Upper lobe of left lung (tissue), 6 donors: ENCODE measurements around the gene NEB. TPM values are rescaled to one million over a fixed set of nuclear protein-coding genes. Genes with fewer than 3 reads are reported as not detected.

Source experiments
- ATAC-seq, 2 donors: fragments of 200-7000 bp; cut with Tn5 transposase; one replicate each; pipeline ENCODE4 v1.9.1; 2022; ENCODE audit warnings: mild to moderate bottlenecking in 2 of 2, moderate library complexity in 2 of 2; ENCODE audit not compliant: low FRiP score in 2 of 2
- DNase-seq, 2 donors: peaks; one replicate each; pipeline ENCODE4 v3.0.0-alpha.2; 2019 to 2020
- H3K27ac ChIP-seq, 4 donors: fragments of 200-600 bp; sonication (generic); one replicate each; pipeline ENCODE4 v1.5.1; 2016 to 2019
- H3K27me3 ChIP-seq, 4 donors: fragments of 200-600 bp; sonication (generic); one replicate each; pipeline ENCODE4 v1.5.1; 2017 to 2019
- H3K36me3 ChIP-seq, 4 donors: fragments of 200-600 bp; sonication (generic); one replicate each; pipeline ENCODE4 v1.5.1; 2016 to 2019
- H3K4me1 ChIP-seq, 4 donors: fragments of 200-600 bp; sonication (generic); one replicate each; pipeline ENCODE4 v1.5.1; 2018 to 2019
- H3K4me3 ChIP-seq, 4 donors: fragments of 200-600 bp; sonication (generic); one replicate each; pipeline ENCODE4 v1.5.1; 2017 to 2019; ENCODE audit warnings: mild to moderate bottlenecking in 2 of 4, moderate library complexity in 1 of 4
- H3K9me3 ChIP-seq, 4 donors: fragments of 200-600 bp; sonication (generic); one replicate each; pipeline ENCODE4 v1.5.1; 2018 to 2019
- CTCF ChIP-seq, 6 experiments: fragments of 450-650 bp in 4 of 6; fragments of 200-600 bp in 2 of 6; sonication (generic) in 2 of 6; IDR thresholded peaks; one replicate each; pipeline ENCODE4 v1.5.1; 2016 to 2019; ENCODE audit warnings: antibody characterized with exemption in 6 of 6
- EP300 ChIP-seq, 4 donors: sonication (generic); formaldehyde crosslinking; IDR thresholded peaks; one replicate each; pipeline ENCODE4 v1.5.1; 2017; ENCODE audit warnings: antibody characterized with exemption in 4 of 4, control low read depth in 2 of 4
- POLR2A ChIP-seq, 4 donors: fragments of 450-650 bp; IDR thresholded peaks; one replicate each; pipeline ENCODE4 v1.5.1; 2016 to 2017; ENCODE audit warnings: antibody characterized with exemption in 4 of 4, mild to moderate bottlenecking in 2 of 4
- POLR2AphosphoS5 ChIP-seq, 2 donors: sonication (generic); formaldehyde crosslinking; IDR thresholded peaks; one replicate each; pipeline ENCODE4 v1.5.1; 2017; ENCODE audit warnings: antibody characterized with exemption in 2 of 2
- WGBS, 2 donors: methylation state at CpG; one replicate each; pipeline ENCODE4 v1.1.5; 2017 to 2018; 5-methylcytosine and 5-hydroxymethylcytosine counted together
- total RNA-seq, 6 donors: library from RNA; depleted of rRNA in 4 of 6; stranded (reverse); fragments of >200 nt in 4 of 6; gene quantifications; one replicate each; pipeline versions ENCODE4 v1.1.0 to v1.2.1, GENCODE V29; 2016 to 2021
- donor health status: DM: no; HTN: no; CAD: no; lungs with moderate emphysema.
- donor health status: DM: no; HTN: yes; CAD: no; lungs with severe emphysema.

NEB gene
- total RNA-seq, 6 donors from 2014 or later: 0.31 to 6.3 (median 2.0) TPM

GRCh38 chr2:151771599-151772358 is 37.5 kb upstream of the NEB start:
- peak in 1 of 2 donors; percentile 30 for DNase-seq

GRCh38 chr2:151770995-151771394 is 36.7 kb upstream of the NEB start:
- Histone ChIP-seq H3K36me3 (peaks cover 0 to 2% (median under 1%) of the 10 kb centered on the region in 4 donors), H3K4me1 (peaks cover 2 to 16% (median 7%) of the 10 kb centered on the region in 4 donors), H3K27ac (no peak overlapping the region), H3K9me3 (no peaks in the 10 kb centered on the region), H3K27me3 (no peaks in the 10 kb centered on the region), H3K4me3 (no peak overlapping the region)
- ATAC-seq (no peak), DNase-seq (no peak)
- 77 to 81% methylated on average over 2 of the region's 2 CpGs for WGBS, 2 donors
- TF ChIP-seq CTCF (IDR thresholded peaks at IDR 0.05) (no peak), EP300 (IDR thresholded peaks at IDR 0.05) (no peak), POLR2A (IDR thresholded peaks at IDR 0.05) (no peak), POLR2AphosphoS5 (IDR thresholded peaks at IDR 0.05) (no peak)

More at GRCh38 chr2:151771599-151772358, 37.5 kb upstream of the NEB start:
- no peaks in the 10 kb centered on the region for H3K9me3 ChIP-seq
- peak; percentile 80 to 87 for TF ChIP-seq POLR2AphosphoS5 (IDR thresholded peaks at IDR 0.05)
- no peak for TF ChIP-seq POLR2A (IDR thresholded peaks at IDR 0.05)
- peak in 2 of 4 donors; percentile 53 to 64 for TF ChIP-seq EP300 (IDR thresholded peaks at IDR 0.05)
- H3K27ac ChIP-seq: peak overlapping the region; percentile 48 to 66 (median 58)
- H3K27me3 ChIP-seq: no peaks in the 10 kb centered on the region
- H3K4me1 ChIP-seq: peaks cover 0 to 9% (median 1%) of the 10 kb centered on the region in 4 donors
- ATAC-seq: peak; percentile 64 to 70
- 69 to 82% methylated on average over 10 of the region's 10 CpGs for WGBS, 2 donors
- peaks cover 0 to 8% (median 2%) of the 10 kb centered on the region in 4 donors for H3K36me3 ChIP-seq
- no peak overlapping the region for H3K4me3 ChIP-seq

- Histone ChIP-seq H3K9me3 (no peaks in the 10 kb centered on the region), H3K27me3 (no peaks in the 10 kb centered on the region), H3K27ac (no peak overlapping the region), H3K36me3 (no peaks in the 10 kb centered on the region), H3K4me3 (no peak overlapping the region), H3K4me1 (peaks cover 4 to 18% (median 12%) of the 10 kb centered on the region in 4 donors)
- 100% methylated on average over 1 of the region's 1 CpG for WGBS, 2 donors
- no peak for ATAC-seq
- TF ChIP-seq POLR2A (IDR thresholded peaks at IDR 0.05) (no peak), POLR2AphosphoS5 (IDR thresholded peaks at IDR 0.05) (no peak), EP300 (IDR thresholded peaks at IDR 0.05) (no peak), CTCF (IDR thresholded peaks at IDR 0.05) (no peak)
- no peak for DNase-seq
Observed at GRCh38 chr2:151769606-151770005, 35.3 kb upstream of the NEB start.

- H3K27me3 ChIP-seq: no peaks in the 10 kb centered on the region
- TF ChIP-seq EP300 (IDR thresholded peaks at IDR 0.05): no peak
- TF ChIP-seq POLR2AphosphoS5 (IDR thresholded peaks at IDR 0.05): no peak
- no peak for TF ChIP-seq CTCF (IDR thresholded peaks at IDR 0.05)
- TF ChIP-seq POLR2A (IDR thresholded peaks at IDR 0.05): no peak
- no peak for DNase-seq
- H3K27ac ChIP-seq: no peak overlapping the region
- no peak overlapping the region for H3K4me3 ChIP-seq
- peaks cover 4 to 15% (median 12%) of the 10 kb centered on the region in 4 donors for H3K4me1 ChIP-seq
- WGBS, 2 donors: 67 to 80% methylated on average over 2 of the region's 2 CpGs
- ATAC-seq: no peak
- no peaks in the 10 kb centered on the region for H3K9me3 ChIP-seq
- H3K36me3 ChIP-seq: no peaks in the 10 kb centered on the region
Observed at GRCh38 chr2:151767536-151767935, 33.3 kb upstream of the NEB start.

GRCh38 chr2:151766437-151767153 is 32.3 kb upstream of the NEB start:
- Histone ChIP-seq H3K27ac (peak overlapping the region in 1 of 4 donors; percentile 22), H3K9me3 (no peaks in the 10 kb centered on the region), H3K4me1 (peaks cover 4 to 14% (median 12%) of the 10 kb centered on the region in 4 donors), H3K36me3 (no peaks in the 10 kb centered on the region), H3K27me3 (no peaks in the 10 kb centered on the region), H3K4me3 (no peak overlapping the region)
- DNase-seq: no peak
- TF ChIP-seq CTCF (IDR thresholded peaks at IDR 0.05) (no peak), EP300 (IDR thresholded peaks at IDR 0.05) (no peak), POLR2AphosphoS5 (IDR thresholded peaks at IDR 0.05) (no peak), POLR2A (IDR thresholded peaks at IDR 0.05) (no peak)
- ATAC-seq: no peak
- WGBS, 2 donors: 67 to 71% methylated on average over 1 to 4 of the region's 4 CpGs
